Cerebellar cortex (tissue), 1 donor: Measurements from ENCODE around the gene YIF1A.
"Not testable (repeated sequence)": the region's sequence is repeated elsewhere in the genome, so short reads cannot be mapped to it uniquely, and the experiment has no call there.

ENCODE experiments used
- DNase-seq: peaks from one replicate; pipeline ENCODE4 v3.0.0-alpha.2; 2015; ENCODE audit warnings: low spot score

The YIF1A gene

GRCh38 chr11:66286699-66287098 lies 2.2 kb downstream of the YIF1A start:
- DNase-seq: no peak

GRCh38 chr11:66285250-66285947 lies 3.5 kb downstream of the YIF1A start:
- peak; percentile 61 for DNase-seq

- no peak for DNase-seq
These were observed 4.3 kb downstream of the YIF1A start for GRCh38 chr11:66284526-66285078.

- no peak for DNase-seq
These were observed 5.4 kb downstream of the YIF1A start for GRCh38 chr11:66283461-66284105.

GRCh38 chr11:66282468-66283455 lies 6.2 kb downstream of the YIF1A start:
- DNase-seq: peak; percentile 98

- no peak for DNase-seq
These were observed 7.0 kb downstream of the YIF1A start for GRCh38 chr11:66281776-66282467.

- no peak for DNase-seq
These were observed 7.9 kb downstream of the YIF1A start for GRCh38 chr11:66281001-66281400.

GRCh38 chr11:66280428-66280827 lies 8.5 kb downstream of the YIF1A start:
- DNase-seq: no peak

GRCh38 chr11:66279092-66279734 lies 9.7 kb downstream of the YIF1A start:
- DNase-seq: no peak

- no peak for DNase-seq
These were observed 10.4 kb downstream of the YIF1A start for GRCh38 chr11:66278363-66279091.

GRCh38 chr11:66277471-66278362 lies 11.2 kb downstream of the YIF1A start, which contains the start of gene CNIH2:
Gene CNIH2 (plus strand): TSS chr11:66278175. CDS start chr11:66278457, 282 bp downstream.
- DNase-seq: no peak

- not testable (repeated sequence) for DNase-seq
These were observed 11.9 kb downstream of the YIF1A start for GRCh38 chr11:66277064-66277463.

- DNase-seq: not testable (repeated sequence)
These were observed 12.3 kb downstream of the YIF1A start for GRCh38 chr11:66276619-66277018.

- DNase-seq: no peak
These were observed 12.8 kb downstream of the YIF1A start for GRCh38 chr11:66275984-66276612.

GRCh38 chr11:66275396-66275795 lies 13.5 kb downstream of the YIF1A start:
- no peak for DNase-seq

GRCh38 chr11:66274219-66274618 lies 14.7 kb downstream of the YIF1A start:
- DNase-seq: no peak

- DNase-seq: no peak
These were observed 16.3 kb downstream of the YIF1A start for GRCh38 chr11:66272596-66272995.

GRCh38 chr11:66271816-66272215 lies 17.1 kb downstream of the YIF1A start:
- no peak for DNase-seq
